D721Med (cell line): Measurements from ENCODE around the gene MSI2.

Experiments
- DNase-seq: peaks from one replicate; pipeline ENCODE4 v3.0.0; 2011; ENCODE audit warnings: low spot score; ENCODE audit not compliant: insufficient read length
- FAIRE-seq: peaks from 2 replicates; lab custom pipeline; 2011; peaks lifted over from hg19 to GRCh38; lab: Jason Lieb, UNC
- TF ChIP-seq, protein P1 (sequence below): IDR thresholded peaks from 2 replicates; pipeline ENCODE4 v1.5.1; 2012; ENCODE audit warnings: mild to moderate bottlenecking, control low read depth; ENCODE audit not compliant: insufficient read depth; ENCODE audit errors: missing control alignments

MSI2 gene

GRCh38 chr17:57255776-57256681, at the start of gene MSI2:
TSS of gene MSI2 (plus strand) at chr17:57256523. CDS start at chr17:57256743, 220 bp downstream.
- DNase-seq (no peak), FAIRE-seq (no peak)
- TF ChIP-seq, protein P1, sequence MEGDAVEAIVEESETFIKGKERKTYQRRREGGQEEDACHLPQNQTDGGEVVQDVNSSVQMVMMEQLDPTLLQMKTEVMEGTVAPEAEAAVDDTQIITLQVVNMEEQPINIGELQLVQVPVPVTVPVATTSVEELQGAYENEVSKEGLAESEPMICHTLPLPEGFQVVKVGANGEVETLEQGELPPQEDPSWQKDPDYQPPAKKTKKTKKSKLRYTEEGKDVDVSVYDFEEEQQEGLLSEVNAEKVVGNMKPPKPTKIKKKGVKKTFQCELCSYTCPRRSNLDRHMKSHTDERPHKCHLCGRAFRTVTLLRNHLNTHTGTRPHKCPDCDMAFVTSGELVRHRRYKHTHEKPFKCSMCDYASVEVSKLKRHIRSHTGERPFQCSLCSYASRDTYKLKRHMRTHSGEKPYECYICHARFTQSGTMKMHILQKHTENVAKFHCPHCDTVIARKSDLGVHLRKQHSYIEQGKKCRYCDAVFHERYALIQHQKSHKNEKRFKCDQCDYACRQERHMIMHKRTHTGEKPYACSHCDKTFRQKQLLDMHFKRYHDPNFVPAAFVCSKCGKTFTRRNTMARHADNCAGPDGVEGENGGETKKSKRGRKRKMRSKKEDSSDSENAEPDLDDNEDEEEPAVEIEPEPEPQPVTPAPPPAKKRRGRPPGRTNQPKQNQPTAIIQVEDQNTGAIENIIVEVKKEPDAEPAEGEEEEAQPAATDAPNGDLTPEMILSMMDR: no peak

DNA sequence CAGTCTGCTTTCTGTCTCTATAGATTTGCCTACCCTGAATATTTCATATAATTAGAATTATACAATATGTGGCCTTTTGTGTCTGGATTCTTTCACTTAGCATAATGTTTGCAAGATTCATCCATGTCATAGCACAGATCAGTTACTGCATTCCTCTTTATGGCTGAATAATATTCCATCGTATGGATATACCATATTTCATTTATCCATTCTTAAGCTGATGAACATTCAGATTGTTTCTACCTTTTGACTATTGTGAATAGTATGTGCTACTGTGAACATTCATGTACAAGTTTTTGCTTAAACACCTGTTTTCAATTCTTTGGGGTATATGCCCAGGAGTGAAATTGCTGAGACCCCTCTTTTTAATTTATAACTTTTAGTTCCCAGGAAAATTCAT, 49.4 kb upstream of the MSI2 start:
- TF ChIP-seq, protein P1: no peak
- DNase-seq (no peak), FAIRE-seq (no peak)

DNA sequence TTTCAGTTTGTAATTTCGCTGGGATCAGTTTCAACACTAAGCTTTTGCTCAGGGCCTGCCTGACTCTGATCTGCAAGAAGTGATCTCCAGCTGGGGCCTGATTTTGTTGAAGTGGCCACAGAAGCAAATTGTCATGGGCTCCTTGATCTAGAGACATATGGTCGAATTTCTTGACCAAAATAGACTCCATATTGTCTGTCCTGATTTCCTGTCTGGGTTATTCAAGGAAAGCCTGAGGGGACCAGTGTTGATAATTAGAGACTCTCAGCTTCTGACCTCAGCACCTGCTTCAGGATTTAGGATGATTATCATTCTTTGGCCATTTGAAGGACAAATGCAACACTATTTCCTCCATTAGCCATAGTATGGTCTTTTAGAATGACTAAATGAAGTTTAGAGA, 48.9 kb upstream of the MSI2 start:
- no peak for DNase-seq
- TF ChIP-seq, protein P1: no peak
- FAIRE-seq: no peak

GRCh38 chr17:57210224-57210553, 46.1 kb upstream of the MSI2 start:
- TF ChIP-seq, protein P1: no peak
- DNase-seq (no peak), FAIRE-seq (no peak)

DNA sequence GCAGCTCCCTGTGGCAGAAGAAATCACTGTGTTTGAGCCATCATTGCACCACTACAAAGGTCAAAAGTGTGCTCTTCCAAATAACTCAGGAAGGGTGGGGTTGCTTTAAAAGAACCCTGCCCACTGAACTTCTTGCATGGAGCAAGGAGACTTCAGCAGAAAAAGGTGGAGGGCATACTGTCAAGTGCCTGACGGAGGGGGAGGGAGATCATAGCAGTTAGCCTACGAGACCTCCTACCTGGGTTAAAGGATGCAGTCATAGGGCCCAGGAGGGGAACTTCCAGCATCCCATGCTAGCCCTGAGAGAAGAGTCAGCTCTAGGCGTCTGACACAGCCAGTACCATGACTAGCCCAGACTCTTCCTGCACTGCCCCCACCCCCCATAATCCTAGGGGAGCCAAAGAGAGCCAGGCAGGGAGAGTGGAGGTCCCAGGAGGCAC, 45.3 kb upstream of the MSI2 start:
- TF ChIP-seq, protein P1: no peak
- FAIRE-seq: no peak
- DNase-seq: no peak

- DNase-seq (no peak), FAIRE-seq (no peak)
- TF ChIP-seq, protein P1: no peak
Observed at GRCh38 chr17:57211543-57211942, 44.8 kb upstream of the MSI2 start.

- no peak for DNase-seq
- TF ChIP-seq, protein P1: no peak
- FAIRE-seq: no peak
Observed at GRCh38 chr17:57213180-57213825, 43.0 kb upstream of the MSI2 start.
